PFSK-1 (cell line): ENCODE measurements around the gene OR2A5.

Source experiments
- FOXP2 ChIP-seq: optimal IDR thresholded peaks from 2 replicates; pipeline ENCODE3; 2011; ENCODE audit warnings: borderline replicate concordance, control low read depth, inconsistent platforms; ENCODE audit not compliant: insufficient read depth; ENCODE audit errors: extremely low read length, extremely low read depth
- POLR2AphosphoS5 ChIP-seq: IDR thresholded peaks from 2 replicates; pipeline ENCODE4 v1.6.1; 2012; ENCODE audit warnings: low read depth, mild to moderate bottlenecking, control low read depth, low read length, moderate library complexity
- SIN3A ChIP-seq: IDR thresholded peaks from 2 replicates; pipeline ENCODE4 v1.6.1; 2012; ENCODE audit warnings: mild to moderate bottlenecking, low read length, moderate library complexity, borderline replicate concordance; ENCODE audit not compliant: insufficient read depth
- TAF1 ChIP-seq: IDR thresholded peaks from 2 replicates; pipeline ENCODE4 v1.6.1; 2012; ENCODE audit warnings: low read length, control low read depth, borderline replicate concordance; ENCODE audit not compliant: insufficient read depth
- TF ChIP-seq, protein P1 (sequence below), 2 experiments: IDR thresholded peaks; 2 replicates each; pipeline versions ENCODE4 v1.6.1 to v1.8.0; 2011 to 2012; ENCODE audit warnings: low read depth in 2 of 2, low read length in 2 of 2, control low read depth in 1 of 2, inconsistent platforms in 1 of 2, mild to moderate bottlenecking in 1 of 2, moderate library complexity in 1 of 2; ENCODE audit not compliant: insufficient read depth in 1 of 2

DNA sequence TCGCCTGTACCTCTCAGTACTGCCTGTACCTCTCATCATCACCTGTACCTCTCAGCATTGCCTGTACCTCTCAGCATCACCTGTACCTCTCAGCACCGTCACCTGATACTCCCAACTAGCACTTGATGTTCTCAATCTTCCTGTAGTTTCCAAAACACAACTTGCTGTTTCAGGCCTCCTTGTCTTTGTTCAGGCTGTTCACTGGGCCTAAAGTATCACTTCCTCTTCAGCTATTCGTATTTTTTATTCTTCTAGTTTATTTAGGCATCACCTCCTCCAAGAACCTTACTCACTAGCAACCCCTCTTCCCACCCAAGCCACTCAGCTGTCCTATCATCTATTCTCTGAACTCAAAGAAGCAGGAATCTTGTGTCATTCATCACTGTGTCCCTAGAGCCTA, 24.5 kb upstream of the OR2A5 start:
- TF ChIP-seq POLR2AphosphoS5 (no peak), FOXP2 (no peak), SIN3A (no peak), TAF1 (no peak)
- TF ChIP-seq, protein P1, sequence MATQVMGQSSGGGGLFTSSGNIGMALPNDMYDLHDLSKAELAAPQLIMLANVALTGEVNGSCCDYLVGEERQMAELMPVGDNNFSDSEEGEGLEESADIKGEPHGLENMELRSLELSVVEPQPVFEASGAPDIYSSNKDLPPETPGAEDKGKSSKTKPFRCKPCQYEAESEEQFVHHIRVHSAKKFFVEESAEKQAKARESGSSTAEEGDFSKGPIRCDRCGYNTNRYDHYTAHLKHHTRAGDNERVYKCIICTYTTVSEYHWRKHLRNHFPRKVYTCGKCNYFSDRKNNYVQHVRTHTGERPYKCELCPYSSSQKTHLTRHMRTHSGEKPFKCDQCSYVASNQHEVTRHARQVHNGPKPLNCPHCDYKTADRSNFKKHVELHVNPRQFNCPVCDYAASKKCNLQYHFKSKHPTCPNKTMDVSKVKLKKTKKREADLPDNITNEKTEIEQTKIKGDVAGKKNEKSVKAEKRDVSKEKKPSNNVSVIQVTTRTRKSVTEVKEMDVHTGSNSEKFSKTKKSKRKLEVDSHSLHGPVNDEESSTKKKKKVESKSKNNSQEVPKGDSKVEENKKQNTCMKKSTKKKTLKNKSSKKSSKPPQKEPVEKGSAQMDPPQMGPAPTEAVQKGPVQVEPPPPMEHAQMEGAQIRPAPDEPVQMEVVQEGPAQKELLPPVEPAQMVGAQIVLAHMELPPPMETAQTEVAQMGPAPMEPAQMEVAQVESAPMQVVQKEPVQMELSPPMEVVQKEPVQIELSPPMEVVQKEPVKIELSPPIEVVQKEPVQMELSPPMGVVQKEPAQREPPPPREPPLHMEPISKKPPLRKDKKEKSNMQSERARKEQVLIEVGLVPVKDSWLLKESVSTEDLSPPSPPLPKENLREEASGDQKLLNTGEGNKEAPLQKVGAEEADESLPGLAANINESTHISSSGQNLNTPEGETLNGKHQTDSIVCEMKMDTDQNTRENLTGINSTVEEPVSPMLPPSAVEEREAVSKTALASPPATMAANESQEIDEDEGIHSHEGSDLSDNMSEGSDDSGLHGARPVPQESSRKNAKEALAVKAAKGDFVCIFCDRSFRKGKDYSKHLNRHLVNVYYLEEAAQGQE (IDR thresholded peaks at IDR 0.05; ENCODE audit: insufficient read depth in 1 of 2, low read depth in 2 of 2, low read length in 2 of 2): no peak
